GM12872 (cell line): ENCODE data around the gene SPG21.

ENCODE experiments used
- TF ChIP-seq, protein P1 (sequence below): IDR thresholded peaks from 3 replicates; pipeline ENCODE4 v1.5.1; 2011; ENCODE audit warnings: low read depth, mild to moderate bottlenecking, low read length, moderate library complexity; ENCODE audit not compliant: insufficient read depth

Gene SPG21

DNA sequence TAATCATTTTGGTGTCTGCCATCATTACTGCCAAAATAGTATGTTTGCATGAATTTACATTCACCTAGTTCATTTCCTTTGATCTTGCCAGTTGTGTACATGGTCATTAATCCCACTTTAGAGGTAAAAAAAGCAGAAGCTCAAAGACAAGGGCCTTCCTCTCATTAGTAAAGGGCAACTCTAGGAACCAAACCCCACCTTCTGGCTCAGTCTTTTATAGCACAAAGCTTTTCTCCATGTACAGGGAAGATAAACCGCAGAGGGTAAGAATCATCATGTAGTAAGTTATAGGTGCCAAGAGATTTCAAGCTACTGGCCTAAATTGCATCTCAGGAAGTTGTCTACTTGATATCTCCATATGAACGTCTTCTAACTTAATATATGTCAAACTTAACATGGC lies 19.3 kb upstream of the SPG21 start:
- TF ChIP-seq, protein P1, sequence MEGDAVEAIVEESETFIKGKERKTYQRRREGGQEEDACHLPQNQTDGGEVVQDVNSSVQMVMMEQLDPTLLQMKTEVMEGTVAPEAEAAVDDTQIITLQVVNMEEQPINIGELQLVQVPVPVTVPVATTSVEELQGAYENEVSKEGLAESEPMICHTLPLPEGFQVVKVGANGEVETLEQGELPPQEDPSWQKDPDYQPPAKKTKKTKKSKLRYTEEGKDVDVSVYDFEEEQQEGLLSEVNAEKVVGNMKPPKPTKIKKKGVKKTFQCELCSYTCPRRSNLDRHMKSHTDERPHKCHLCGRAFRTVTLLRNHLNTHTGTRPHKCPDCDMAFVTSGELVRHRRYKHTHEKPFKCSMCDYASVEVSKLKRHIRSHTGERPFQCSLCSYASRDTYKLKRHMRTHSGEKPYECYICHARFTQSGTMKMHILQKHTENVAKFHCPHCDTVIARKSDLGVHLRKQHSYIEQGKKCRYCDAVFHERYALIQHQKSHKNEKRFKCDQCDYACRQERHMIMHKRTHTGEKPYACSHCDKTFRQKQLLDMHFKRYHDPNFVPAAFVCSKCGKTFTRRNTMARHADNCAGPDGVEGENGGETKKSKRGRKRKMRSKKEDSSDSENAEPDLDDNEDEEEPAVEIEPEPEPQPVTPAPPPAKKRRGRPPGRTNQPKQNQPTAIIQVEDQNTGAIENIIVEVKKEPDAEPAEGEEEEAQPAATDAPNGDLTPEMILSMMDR = no peak

DNA sequence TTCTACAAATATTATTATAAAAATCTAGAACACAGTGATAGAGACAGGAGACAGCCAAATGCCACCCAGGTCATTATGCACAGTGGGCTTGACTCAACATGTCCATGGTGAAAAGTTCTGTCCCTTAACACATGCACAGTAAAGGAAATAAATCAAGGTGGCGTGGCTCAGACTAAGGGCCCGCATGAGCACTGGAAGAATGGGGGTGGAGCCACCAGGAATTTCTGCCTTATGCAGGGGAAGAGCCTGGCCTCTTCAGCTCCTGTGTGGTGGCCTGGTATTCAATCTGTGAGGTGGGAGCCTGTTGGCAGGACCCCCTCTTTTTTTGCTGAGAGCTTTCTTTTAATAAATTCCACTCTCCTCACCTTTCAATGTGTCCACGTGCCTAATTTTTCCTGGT lies 17.2 kb upstream of the SPG21 start:
- TF ChIP-seq, protein P1 = no peak

DNA sequence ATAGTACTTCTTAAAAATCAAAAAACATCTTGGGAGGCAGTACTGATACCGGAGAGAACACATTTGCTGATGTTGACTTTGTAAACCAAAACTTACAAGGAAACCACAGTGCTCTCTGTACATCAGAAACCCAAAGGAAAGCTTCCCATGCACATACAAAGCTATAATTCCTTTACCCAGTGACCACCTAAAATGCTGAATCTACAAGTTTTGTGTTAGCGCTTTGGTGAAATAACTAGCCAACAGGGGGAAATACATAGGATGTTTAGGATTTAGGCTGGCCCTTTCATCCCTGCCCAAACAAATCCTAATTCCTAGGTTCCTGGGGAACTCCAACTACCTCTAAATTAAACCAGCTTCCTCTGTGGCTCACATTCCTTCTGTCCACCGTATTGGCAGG lies 15.3 kb upstream of the SPG21 start:
- TF ChIP-seq, protein P1 = no peak

DNA sequence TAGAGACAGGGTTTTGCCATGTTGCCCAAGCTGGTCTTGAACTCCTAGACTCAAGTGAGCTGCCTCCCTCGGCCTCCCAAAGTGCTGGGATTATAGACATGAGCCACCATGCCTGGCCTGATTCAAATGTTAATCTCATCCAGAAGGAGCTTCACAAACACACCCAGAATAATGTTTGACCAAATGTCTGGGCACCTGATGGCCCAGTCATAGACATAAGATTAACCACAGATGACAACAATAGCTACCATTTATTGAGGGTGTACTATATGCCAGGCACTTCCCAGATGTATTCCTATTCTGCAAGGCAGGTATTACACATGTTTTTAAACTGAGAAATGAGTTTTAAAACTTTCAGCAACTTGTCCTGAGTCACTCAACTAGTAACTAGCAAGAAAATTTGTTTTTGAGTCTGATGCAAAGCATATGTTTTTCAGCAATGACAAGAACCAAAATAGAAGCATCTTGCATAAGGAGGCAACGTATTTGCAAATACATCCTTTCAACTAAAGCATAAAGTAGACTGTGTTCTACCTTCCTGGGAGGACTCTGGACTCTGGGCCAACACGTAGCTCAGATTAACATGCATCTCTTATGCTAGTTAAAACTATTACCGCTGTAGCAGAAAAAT lies 8.1 kb upstream of the SPG21 start:
- TF ChIP-seq, protein P1 = no peak

DNA sequence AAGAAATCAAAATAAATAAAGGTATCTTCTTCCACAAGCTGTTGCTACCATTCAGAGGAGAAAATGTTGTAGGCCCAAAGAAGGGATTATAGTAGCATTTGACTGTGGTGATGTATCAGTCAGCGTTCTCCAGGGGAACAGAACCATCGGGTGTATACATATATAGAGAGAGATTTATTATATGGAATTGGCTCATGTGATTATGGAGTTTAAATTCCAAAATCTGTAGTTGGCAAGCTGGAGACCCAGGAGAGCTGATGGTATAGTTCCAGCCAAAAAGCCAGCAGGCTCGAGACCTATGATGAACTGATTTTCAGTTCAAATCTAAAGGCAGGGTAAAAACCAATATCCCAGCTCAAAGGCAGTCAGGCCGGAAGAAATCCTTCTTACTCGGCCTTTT lies 7.4 kb upstream of the SPG21 start:
- TF ChIP-seq, protein P1 = no peak

DNA sequence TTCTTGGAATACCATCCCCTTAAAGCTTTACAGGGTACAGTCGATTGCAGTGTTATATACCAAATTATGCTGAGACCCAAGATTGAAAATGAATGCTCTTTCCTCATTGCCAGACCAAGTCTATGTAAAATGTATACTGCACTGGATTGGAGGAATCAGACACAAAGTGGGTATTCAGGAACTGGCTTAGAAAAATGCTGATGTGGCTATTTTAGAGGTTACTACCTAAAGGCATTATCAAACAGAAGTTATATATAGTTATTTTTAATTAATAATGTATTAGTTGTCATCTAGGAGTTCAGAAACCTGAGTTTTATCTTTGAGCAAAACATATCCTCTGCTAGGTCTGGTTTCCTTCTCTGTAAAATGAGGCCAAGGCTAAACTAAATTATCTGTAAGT lies 3.6 kb upstream of the SPG21 start:
- TF ChIP-seq, protein P1 = no peak

DNA sequence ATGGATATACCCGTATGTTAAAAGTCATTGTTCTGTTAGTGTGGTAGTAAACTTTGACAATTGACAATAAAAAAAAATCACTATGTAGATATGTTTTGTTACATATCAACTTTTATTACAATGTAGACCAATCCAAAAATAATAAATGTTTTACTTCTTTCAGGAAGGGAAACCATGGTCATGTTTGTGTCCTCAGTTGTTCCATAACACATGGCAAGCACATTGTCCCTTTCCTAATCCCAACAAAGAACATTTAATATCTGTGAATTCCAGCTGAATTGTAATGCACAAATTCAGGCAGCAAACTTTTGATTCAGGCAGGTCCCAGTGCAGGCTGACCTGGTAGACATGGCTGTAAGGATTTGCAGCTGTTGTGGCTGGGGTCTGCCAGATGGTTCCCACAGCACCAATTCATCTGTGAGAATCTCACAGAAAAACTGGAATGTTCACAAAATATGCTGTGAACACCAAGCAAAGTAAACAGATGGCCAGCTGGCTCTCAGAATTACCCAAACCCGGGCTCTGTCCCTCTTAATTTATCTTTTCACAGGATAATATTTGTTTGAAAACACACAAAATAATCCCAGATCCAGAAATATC lies 1.9 kb upstream of the SPG21 start:
- TF ChIP-seq, protein P1 = no peak
